PC-9 (cell line): ENCODE results near the gene RGS6.

Experiments used
- EZH2 ChIP-seq: fragments of 200-600 bp; sonication (generic); IDR thresholded peaks from 2 replicates; pipeline ENCODE4 v1.8.0; 2017; ENCODE audit warnings: antibody characterized with exemption, low read depth
- TF ChIP-seq, protein P1 (sequence below): fragments of 200-600 bp; sonication (generic); conservative IDR thresholded peaks from 2 replicates; pipeline ENCODE4 v1.6.1; 2017; ENCODE audit warnings: mixed run types, antibody characterized with exemption, mild to moderate bottlenecking, moderate library complexity

DNA sequence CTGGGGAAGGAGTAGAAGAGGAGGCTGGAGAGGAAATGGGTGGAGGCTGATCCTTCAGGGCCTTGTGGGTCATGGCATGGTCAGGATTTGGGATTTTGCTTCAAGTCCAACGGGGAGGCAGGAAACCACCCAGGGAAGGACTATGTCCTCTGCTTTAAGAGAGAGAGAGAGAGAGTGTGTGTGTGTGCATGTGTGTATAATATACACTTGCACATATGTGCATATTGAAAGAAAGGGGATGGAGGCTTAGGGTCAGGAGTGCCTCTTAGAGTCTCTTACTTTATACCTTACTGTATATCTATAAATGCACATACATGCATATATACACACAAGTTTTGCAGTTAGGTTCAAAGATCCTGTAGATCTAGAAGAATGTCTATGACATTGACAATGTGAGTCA, 94.8 kb downstream of the RGS6 start:
- TF ChIP-seq, protein P1, sequence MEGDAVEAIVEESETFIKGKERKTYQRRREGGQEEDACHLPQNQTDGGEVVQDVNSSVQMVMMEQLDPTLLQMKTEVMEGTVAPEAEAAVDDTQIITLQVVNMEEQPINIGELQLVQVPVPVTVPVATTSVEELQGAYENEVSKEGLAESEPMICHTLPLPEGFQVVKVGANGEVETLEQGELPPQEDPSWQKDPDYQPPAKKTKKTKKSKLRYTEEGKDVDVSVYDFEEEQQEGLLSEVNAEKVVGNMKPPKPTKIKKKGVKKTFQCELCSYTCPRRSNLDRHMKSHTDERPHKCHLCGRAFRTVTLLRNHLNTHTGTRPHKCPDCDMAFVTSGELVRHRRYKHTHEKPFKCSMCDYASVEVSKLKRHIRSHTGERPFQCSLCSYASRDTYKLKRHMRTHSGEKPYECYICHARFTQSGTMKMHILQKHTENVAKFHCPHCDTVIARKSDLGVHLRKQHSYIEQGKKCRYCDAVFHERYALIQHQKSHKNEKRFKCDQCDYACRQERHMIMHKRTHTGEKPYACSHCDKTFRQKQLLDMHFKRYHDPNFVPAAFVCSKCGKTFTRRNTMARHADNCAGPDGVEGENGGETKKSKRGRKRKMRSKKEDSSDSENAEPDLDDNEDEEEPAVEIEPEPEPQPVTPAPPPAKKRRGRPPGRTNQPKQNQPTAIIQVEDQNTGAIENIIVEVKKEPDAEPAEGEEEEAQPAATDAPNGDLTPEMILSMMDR = no peak
- no peak for TF ChIP-seq EZH2
